HCEC 1CT (cell line): ENCODE measurements around the gene CLTRN.

Experiments used
- DNase-seq: peaks from one replicate; pipeline ENCODE4 v3.0.0-alpha.2; 2017

CLTRN gene

GRCh38 chrX:15646543-15646942, 18.1 kb downstream of the CLTRN start:
- no peak for DNase-seq

- DNase-seq: no peak
Observed at GRCh38 chrX:15646031-15646430, 18.6 kb downstream of the CLTRN start.

- no peak for DNase-seq
Observed at GRCh38 chrX:15645266-15645665, 19.3 kb downstream of the CLTRN start.

- DNase-seq: no peak
Observed at GRCh38 chrX:15644560-15644872, 20.1 kb downstream of the CLTRN start.

GRCh38 chrX:15643786-15644559, 20.6 kb downstream of the CLTRN start:
- DNase-seq: no peak

GRCh38 chrX:15631637-15632036, 33.0 kb downstream of the CLTRN start:
- no peak for DNase-seq

GRCh38 chrX:15623054-15623453, 41.6 kb downstream of the CLTRN start:
- DNase-seq: no peak

GRCh38 chrX:15619053-15619755, 45.4 kb downstream of the CLTRN start:
- no peak for DNase-seq

- DNase-seq: no peak
Observed at GRCh38 chrX:15617111-15617510, 47.5 kb downstream of the CLTRN start.

GRCh38 chrX:15616531-15616930, 48.1 kb downstream of the CLTRN start:
- DNase-seq: no peak

- no peak for DNase-seq
Observed at GRCh38 chrX:15607067-15607466, 57.5 kb downstream of the CLTRN start.

GRCh38 chrX:15606136-15606535, 58.5 kb downstream of the CLTRN start:
- DNase-seq: no peak

GRCh38 chrX:15605226-15605625, 59.4 kb downstream of the CLTRN start:
- no peak for DNase-seq

GRCh38 chrX:15602761-15603160, 61.8 kb downstream of the CLTRN start:
- no peak for DNase-seq

GRCh38 chrX:15601932-15602331, 62.7 kb downstream of the CLTRN start:
- DNase-seq: no peak

GRCh38 chrX:15600745-15601144, 63.9 kb downstream of the CLTRN start, which contains the start of gene ACE2:
TSS of gene ACE2 (minus strand) at chrX:15600960. CDS start at chrX:15600911, 49 bp downstream.
- DNase-seq: no peak

GRCh38 chrX:15600049-15600448, 64.6 kb downstream of the CLTRN start:
- no peak for DNase-seq

GRCh38 chrX:15599461-15599860, 65.1 kb downstream of the CLTRN start:
- DNase-seq: no peak

GRCh38 chrX:15598026-15598425, 66.6 kb downstream of the CLTRN start:
- no peak for DNase-seq

- DNase-seq: no peak
Observed at GRCh38 chrX:15594371-15594770, 70.2 kb downstream of the CLTRN start.

- no peak for DNase-seq
Observed at GRCh38 chrX:15579778-15580747, 84.5 kb downstream of the CLTRN start.
